Measurements from ENCODE around the gene KCNQ2. TPM values are rescaled to one million over a fixed set of nuclear protein-coding genes. Genes with fewer than 3 reads are reported as not detected.

Gene KCNQ2
- total RNA-seq, 1 donor from 2014 or later: not detected

GRCh38 chr20:63486300-63486855 is 13.9 kb upstream of the KCNQ2 start:
- ATAC-seq: no peak
- TF ChIP-seq CTCF (IDR thresholded peaks at IDR 0.05): no peak
- peaks cover 62% of the 10 kb centered on the region for H3K27me3 ChIP-seq (ENCODE audit: low read depth)

GRCh38 chr20:63484651-63485403 is 12.4 kb upstream of the KCNQ2 start:
- intact Hi-C loops (cut with DNase I): no loop called here
- Histone ChIP-seq H3K4me1 (no peaks in the 10 kb centered on the region), H3K9me3 (no peaks in the 10 kb centered on the region), H3K27ac (no peak overlapping the region), H3K36me3 (no peaks in the 10 kb centered on the region), H3K4me3 (no peak overlapping the region), H3K27me3 (ENCODE audit: low read depth) (peaks cover 57% of the 10 kb centered on the region)
- no peak for DNase-seq
- no peak for ATAC-seq
- TF ChIP-seq CTCF (IDR thresholded peaks at IDR 0.05): no peak

More at GRCh38 chr20:63486300-63486855, 13.9 kb upstream of the KCNQ2 start:
- Histone ChIP-seq H3K27ac (no peak overlapping the region), H3K4me1 (no peaks in the 10 kb centered on the region), H3K4me3 (no peak overlapping the region), H3K36me3 (no peaks in the 10 kb centered on the region), H3K9me3 (no peaks in the 10 kb centered on the region)
- intact Hi-C loops (cut with DNase I): no loop called here
- no peak for DNase-seq

GRCh38 chr20:63484236-63484635 is 11.8 kb upstream of the KCNQ2 start:
- Histone ChIP-seq H3K4me1 (no peaks in the 10 kb centered on the region), H3K36me3 (no peaks in the 10 kb centered on the region), H3K9me3 (no peaks in the 10 kb centered on the region), H3K27ac (no peak overlapping the region), H3K27me3 (ENCODE audit: low read depth) (peaks cover 57% of the 10 kb centered on the region), H3K4me3 (no peak overlapping the region)
- intact Hi-C loops (cut with DNase I): no loop called here
- no peak for DNase-seq
- ATAC-seq: no peak
- no peak for TF ChIP-seq CTCF (IDR thresholded peaks at IDR 0.05)

- DNase-seq (no peak), ATAC-seq (peak; percentile 3 to 11)
- Histone ChIP-seq H3K9me3 (no peaks in the 10 kb centered on the region), H3K27me3 (ENCODE audit: low read depth) (peaks cover 57% of the 10 kb centered on the region), H3K4me1 (no peaks in the 10 kb centered on the region), H3K36me3 (no peaks in the 10 kb centered on the region), H3K27ac (no peak overlapping the region), H3K4me3 (no peak overlapping the region)
- TF ChIP-seq CTCF (IDR thresholded peaks at IDR 0.05): no peak
- intact Hi-C loops (cut with DNase I): no loop called here
Observed at GRCh38 chr20:63483834-63484233, 11.4 kb upstream of the KCNQ2 start.

- ATAC-seq (no peak), DNase-seq (no peak)
- H3K27ac ChIP-seq: no peak overlapping the region
- no peak for TF ChIP-seq CTCF (IDR thresholded peaks at IDR 0.05)
- H3K4me3 ChIP-seq: no peak overlapping the region
- H3K36me3 ChIP-seq: no peaks in the 10 kb centered on the region
- intact Hi-C loops (cut with DNase I): no loop called here
- H3K27me3 ChIP-seq (ENCODE audit: low read depth): peaks cover 57% of the 10 kb centered on the region
- no peaks in the 10 kb centered on the region for H3K9me3 ChIP-seq
- H3K4me1 ChIP-seq: no peaks in the 10 kb centered on the region
Observed at GRCh38 chr20:63482021-63482587, 9.6 kb upstream of the KCNQ2 start.

Data from lower lobe of right lung (tissue), 2 donors.